ENCODE measurements around the gene SULT1C3. TPM values are rescaled to one million over a fixed set of nuclear protein-coding genes. Genes with fewer than 3 reads are reported as not detected.

SULT1C3 gene
- total and polyA plus RNA-seq, 2 of the 13 experiments (the other 11 are each of a cell fraction or from before 2014, with no cell fraction given), result not detected

- TF ChIP-seq, protein P1, sequence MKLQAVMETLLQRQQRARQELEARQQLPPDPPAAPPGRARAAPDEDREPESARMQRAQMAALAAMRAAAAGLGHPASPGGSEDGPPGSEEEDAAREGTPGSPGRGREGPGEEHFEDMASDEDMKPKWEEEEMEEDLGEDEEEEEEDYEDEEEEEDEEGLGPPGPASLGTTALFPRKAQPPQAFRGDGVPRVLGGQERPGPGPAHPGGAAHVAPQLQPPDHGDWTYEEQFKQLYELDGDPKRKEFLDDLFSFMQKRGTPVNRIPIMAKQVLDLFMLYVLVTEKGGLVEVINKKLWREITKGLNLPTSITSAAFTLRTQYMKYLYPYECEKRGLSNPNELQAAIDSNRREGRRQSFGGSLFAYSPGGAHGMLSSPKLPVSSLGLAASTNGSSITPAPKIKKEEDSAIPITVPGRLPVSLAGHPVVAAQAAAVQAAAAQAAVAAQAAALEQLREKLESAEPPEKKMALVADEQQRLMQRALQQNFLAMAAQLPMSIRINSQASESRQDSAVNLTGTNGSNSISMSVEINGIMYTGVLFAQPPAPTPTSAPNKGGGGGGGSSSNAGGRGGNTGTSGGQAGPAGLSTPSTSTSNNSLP (IDR thresholded peaks at IDR 0.05; ENCODE audit: low read depth, low read length), result no peak
- TF ChIP-seq, protein P2, sequence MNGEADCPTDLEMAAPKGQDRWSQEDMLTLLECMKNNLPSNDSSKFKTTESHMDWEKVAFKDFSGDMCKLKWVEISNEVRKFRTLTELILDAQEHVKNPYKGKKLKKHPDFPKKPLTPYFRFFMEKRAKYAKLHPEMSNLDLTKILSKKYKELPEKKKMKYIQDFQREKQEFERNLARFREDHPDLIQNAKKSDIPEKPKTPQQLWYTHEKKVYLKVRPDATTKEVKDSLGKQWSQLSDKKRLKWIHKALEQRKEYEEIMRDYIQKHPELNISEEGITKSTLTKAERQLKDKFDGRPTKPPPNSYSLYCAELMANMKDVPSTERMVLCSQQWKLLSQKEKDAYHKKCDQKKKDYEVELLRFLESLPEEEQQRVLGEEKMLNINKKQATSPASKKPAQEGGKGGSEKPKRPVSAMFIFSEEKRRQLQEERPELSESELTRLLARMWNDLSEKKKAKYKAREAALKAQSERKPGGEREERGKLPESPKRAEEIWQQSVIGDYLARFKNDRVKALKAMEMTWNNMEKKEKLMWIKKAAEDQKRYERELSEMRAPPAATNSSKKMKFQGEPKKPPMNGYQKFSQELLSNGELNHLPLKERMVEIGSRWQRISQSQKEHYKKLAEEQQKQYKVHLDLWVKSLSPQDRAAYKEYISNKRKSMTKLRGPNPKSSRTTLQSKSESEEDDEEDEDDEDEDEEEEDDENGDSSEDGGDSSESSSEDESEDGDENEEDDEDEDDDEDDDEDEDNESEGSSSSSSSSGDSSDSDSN (CRISPR knock-in tag; IDR thresholded peaks at IDR 0.05), result no peak
Measured at GRCh38 chr2:108228537-108228936, 11.2 kb upstream of the SULT1C3 start (continued).

- Histone ChIP-seq H3K27me3 (ENCODE audit: control insufficient read depth in 1 of 2, insufficient read depth in 2 of 2, low read length in 2 of 2) (no peaks in the 10 kb centered on the region), H3K9me3 (ENCODE audit: low read length) (no peaks in the 10 kb centered on the region), H3K4me2 (ENCODE audit: low read depth, low read length) (no peak overlapping the region), H3K79me2 (ENCODE audit: insufficient read depth, low read length) (no peaks in the 10 kb centered on the region), H3K9ac (ENCODE audit: insufficient read depth, low read depth, low read length) (no peak overlapping the region), H3K4me1 (ENCODE audit: insufficient read depth, low read length) (no peaks in the 10 kb centered on the region), H3K4me3 (replicated peaks in 1 of 3; ENCODE audit: insufficient read depth in 1 of 3, low read depth in 2 of 3, low read length in 3 of 3) (no peak overlapping the region), H2AFZ (ENCODE audit: low read length) (no peak overlapping the region), H4K20me1 (ENCODE audit: insufficient read depth, low read length) (no peaks in the 10 kb centered on the region), H3K36me3 (replicated peaks in 1 of 2; ENCODE audit: control insufficient read depth in 1 of 2, insufficient read depth in 2 of 2, low read length in 2 of 2) (no peaks in the 10 kb centered on the region), H3K27ac (ENCODE audit: extremely low read length, insufficient read depth, low read length) (no peak overlapping the region)
- no TSS peak for BruUV-seq (replicated peaks)
- DNase-seq (ENCODE audit: low spot score) (no peak), FAIRE-seq (no peak), ATAC-seq (no peak)
- in situ Hi-C loops (cut with HindIII; ENCODE audit: extremely low pct_ligation_motif_present, low pct_unique_long_range_greater_than_20kb) (no loop called here), intact Hi-C loops (cut with micrococcal nuclease; ENCODE audit: unreplicated experiment) (no loop called here)
- ChIA-PET CTCF (ENCODE audit: low intra/inter-chr PET ratio, low total read pairs) (no interaction called here), POLR2A (no interaction called here)
- TF ChIP-seq MEIS2 (CRISPR knock-in tag; IDR thresholded peaks at IDR 0.05), result no peak
- peak; percentile 31; the same call in 1 of the 2 replicates for TF ChIP-seq MNT (IDR thresholded peaks at IDR 0.05)
- TF ChIP-seq ZNF331 (CRISPR knock-in tag; IDR thresholded peaks at IDR 0.05), result peak; percentile 85
- 0% methylated on average over 2 of the region's 2 CpGs for WGBS (ENCODE audit: low lambda C conversion rate)
Measured at GRCh38 chr2:108229875-108230274, 9.9 kb upstream of the SULT1C3 start.

Measured in HepG2 (cell line).